HG03460 (cell line): ENCODE results near the gene HDAC11.
"Not testable (repeated sequence)": the region's sequence is repeated elsewhere in the genome, so short reads cannot be mapped to it uniquely, and the experiment has no call there.

Experiments
- ATAC-seq: cut with Tn5 transposase; IDR thresholded peaks from one replicate; pipeline ENCODE4 v1.9.1; 2021; ENCODE audit not compliant: unreplicated experiment

HDAC11 gene

GRCh38 chr3:13479582-13480339 lies at the start of gene HDAC11:
TSS of gene HDAC11 (plus strand) at chr3:13480306. CDS start at chr3:13480348, 42 bp downstream.
- ATAC-seq = peak; percentile 98

- ATAC-seq = not testable (repeated sequence)
Measured at GRCh38 chr3:13430411-13430875, 49.7 kb upstream of the HDAC11 start.

- no peak for ATAC-seq
Measured at GRCh38 chr3:13432093-13432492, 48.0 kb upstream of the HDAC11 start.

- no peak for ATAC-seq
Measured at GRCh38 chr3:13433912-13434311, 46.2 kb upstream of the HDAC11 start.

- ATAC-seq = not testable (repeated sequence)
Measured at GRCh38 chr3:13436213-13436612, 43.9 kb upstream of the HDAC11 start.

- ATAC-seq = no peak
Measured at GRCh38 chr3:13440204-13440817, 39.8 kb upstream of the HDAC11 start.

GRCh38 chr3:13442882-13443281 lies 37.2 kb upstream of the HDAC11 start:
- not testable (repeated sequence) for ATAC-seq

GRCh38 chr3:13451301-13451673 lies 28.8 kb upstream of the HDAC11 start:
- ATAC-seq = peak; percentile 6

- ATAC-seq = no peak
Measured at GRCh38 chr3:13452490-13453335, 27.4 kb upstream of the HDAC11 start.

- no peak for ATAC-seq
Measured at GRCh38 chr3:13455644-13456043, 24.5 kb upstream of the HDAC11 start.

GRCh38 chr3:13457593-13457992 lies 22.5 kb upstream of the HDAC11 start:
- ATAC-seq = no peak

GRCh38 chr3:13459605-13460340 lies 20.3 kb upstream of the HDAC11 start:
- no peak for ATAC-seq

- no peak for ATAC-seq
Measured at GRCh38 chr3:13460341-13460736, 19.8 kb upstream of the HDAC11 start.

GRCh38 chr3:13461169-13462124 lies 18.7 kb upstream of the HDAC11 start:
- no peak for ATAC-seq

- ATAC-seq = no peak
Measured at GRCh38 chr3:13462125-13462629, 17.9 kb upstream of the HDAC11 start.

- no peak for ATAC-seq
Measured at GRCh38 chr3:13462822-13463221, 17.3 kb upstream of the HDAC11 start.

GRCh38 chr3:13463618-13464400 lies 16.3 kb upstream of the HDAC11 start:
- ATAC-seq = no peak

- ATAC-seq = no peak
Measured at GRCh38 chr3:13465236-13465873, 14.8 kb upstream of the HDAC11 start.
